ENCODE data around the gene ZNF324B.
A peak's percentile ranks its signal among the peaks of the same experiment; 100 is the strongest.
"Not testable (repeated sequence)": the region's sequence is repeated elsewhere in the genome, so short reads cannot be mapped to it uniquely, and the experiment has no call there.

The ZNF324B gene

DNA sequence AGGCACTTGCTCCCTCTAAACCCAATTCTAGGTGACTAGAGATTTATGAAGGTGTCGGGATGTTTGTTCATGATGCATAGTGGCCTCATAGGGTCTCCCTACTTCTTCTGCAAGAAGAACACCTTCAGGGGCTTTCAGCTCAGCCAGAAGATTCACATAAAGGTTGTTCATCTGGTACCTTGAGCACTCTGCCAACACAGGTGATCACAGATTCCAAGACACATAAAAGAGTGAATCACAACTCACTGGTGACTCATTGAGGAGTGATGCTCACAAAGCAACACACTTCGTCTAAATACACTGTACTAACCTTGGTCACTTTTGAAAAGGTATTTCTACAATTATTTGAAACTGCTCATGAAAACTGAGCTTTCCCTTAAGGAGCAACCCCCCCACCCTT lies 8.6 kb downstream of the ZNF324B start:
- TF ChIP-seq YY1 (IDR thresholded peaks at IDR 0.05; ENCODE audit: insufficient read depth, insufficient read length) (no peak), SUZ12 (IDR thresholded peaks at IDR 0.05; ENCODE audit: extremely low read depth, insufficient read depth, insufficient read length) (no peak), ZNF274 (IDR thresholded peaks at IDR 0.05; ENCODE audit: low read depth, low read length) (no peak)
- no peaks in the 10 kb centered on the region for H3K27me3 ChIP-seq (ENCODE audit: insufficient read depth, insufficient read length)
- H3K4me3 ChIP-seq (ENCODE audit: insufficient read length, low read depth), result no peak overlapping the region
- H3K4me1 ChIP-seq (ENCODE audit: insufficient read depth, insufficient read length), result no peaks in the 10 kb centered on the region
- no peak overlapping the region for H3K9ac ChIP-seq (ENCODE audit: insufficient read length, low read depth)
- no peaks in the 10 kb centered on the region for H3K9me3 ChIP-seq (ENCODE audit: insufficient read depth, low read length)
- no peak for DNase-seq (ENCODE audit: low read depth, low spot score)
- peaks cover 10% of the 10 kb centered on the region for H3K36me3 ChIP-seq (ENCODE audit: insufficient read depth, insufficient read length, low read length)

GRCh38 chr19:58466089-58466759 lies 14.8 kb downstream of the ZNF324B start:
- Histone ChIP-seq H3K27me3 (ENCODE audit: insufficient read depth, insufficient read length) (peaks cover 13% of the 10 kb centered on the region), H3K36me3 (ENCODE audit: insufficient read depth, insufficient read length, low read length) (peaks cover 9% of the 10 kb centered on the region), H3K9me3 (ENCODE audit: insufficient read depth, low read length) (no peaks in the 10 kb centered on the region), H3K4me3 (ENCODE audit: insufficient read length, low read depth) (peak overlapping the region; percentile 78), H3K4me1 (ENCODE audit: insufficient read depth, insufficient read length) (peaks cover 2% of the 10 kb centered on the region), H3K9ac (ENCODE audit: insufficient read length, low read depth) (peak overlapping the region; percentile 80)
- TF ChIP-seq SUZ12 (IDR thresholded peaks at IDR 0.05; ENCODE audit: extremely low read depth, insufficient read depth, insufficient read length), result no peak
- no peak for TF ChIP-seq YY1 (IDR thresholded peaks at IDR 0.05; ENCODE audit: insufficient read depth, insufficient read length)
- TF ChIP-seq ZNF274 (IDR thresholded peaks at IDR 0.05; ENCODE audit: low read depth, low read length), result no peak
- no peak for DNase-seq (ENCODE audit: low read depth, low spot score)

- peaks cover 15% of the 10 kb centered on the region for H3K36me3 ChIP-seq (ENCODE audit: insufficient read depth, insufficient read length, low read length)
- TF ChIP-seq YY1 (IDR thresholded peaks at IDR 0.05; ENCODE audit: insufficient read depth, insufficient read length) (no peak), SUZ12 (IDR thresholded peaks at IDR 0.05; ENCODE audit: extremely low read depth, insufficient read depth, insufficient read length) (no peak), ZNF274 (IDR thresholded peaks at IDR 0.05; ENCODE audit: low read depth, low read length) (no peak)
- H3K9ac ChIP-seq (ENCODE audit: insufficient read length, low read depth), result peak within 1 kb of the TSS; percentile 81
- H3K9me3 ChIP-seq (ENCODE audit: insufficient read depth, low read length), result no peaks in the 10 kb centered on the region
- H3K4me1 ChIP-seq (ENCODE audit: insufficient read depth, insufficient read length), result peaks cover 2% of the 10 kb centered on the region
- peaks cover 13% of the 10 kb centered on the region for H3K27me3 ChIP-seq (ENCODE audit: insufficient read depth, insufficient read length)
- peak; percentile 88 for DNase-seq (ENCODE audit: low read depth, low spot score)
- H3K4me3 ChIP-seq (ENCODE audit: insufficient read length, low read depth), result peak within 1 kb of the TSS; percentile 78
These were observed 15.6 kb downstream of the ZNF324B start, which contains the start of gene ZNF324 for GRCh38 chr19:58466760-58467589. TSS of gene ZNF324 (plus strand) at chr19:58467080. CDS start at chr19:58469186, 2,106 bp downstream.

GRCh38 chr19:58468216-58468839 lies 16.9 kb downstream of the ZNF324B start:
- Histone ChIP-seq H3K4me3 (ENCODE audit: insufficient read length, low read depth) (no peak overlapping the region), H3K27me3 (ENCODE audit: insufficient read depth, insufficient read length) (peaks cover 13% of the 10 kb centered on the region), H3K4me1 (ENCODE audit: insufficient read depth, insufficient read length) (peaks cover 2% of the 10 kb centered on the region), H3K9ac (ENCODE audit: insufficient read length, low read depth) (no peak overlapping the region), H3K9me3 (ENCODE audit: insufficient read depth, low read length) (no peaks in the 10 kb centered on the region), H3K36me3 (ENCODE audit: insufficient read depth, insufficient read length, low read length) (peaks cover 28% of the 10 kb centered on the region)
- no peak for DNase-seq (ENCODE audit: low read depth, low spot score)
- TF ChIP-seq SUZ12 (IDR thresholded peaks at IDR 0.05; ENCODE audit: extremely low read depth, insufficient read depth, insufficient read length), result no peak
- TF ChIP-seq YY1 (IDR thresholded peaks at IDR 0.05; ENCODE audit: insufficient read depth, insufficient read length), result no peak
- no peak for TF ChIP-seq ZNF274 (IDR thresholded peaks at IDR 0.05; ENCODE audit: low read depth, low read length)

DNA sequence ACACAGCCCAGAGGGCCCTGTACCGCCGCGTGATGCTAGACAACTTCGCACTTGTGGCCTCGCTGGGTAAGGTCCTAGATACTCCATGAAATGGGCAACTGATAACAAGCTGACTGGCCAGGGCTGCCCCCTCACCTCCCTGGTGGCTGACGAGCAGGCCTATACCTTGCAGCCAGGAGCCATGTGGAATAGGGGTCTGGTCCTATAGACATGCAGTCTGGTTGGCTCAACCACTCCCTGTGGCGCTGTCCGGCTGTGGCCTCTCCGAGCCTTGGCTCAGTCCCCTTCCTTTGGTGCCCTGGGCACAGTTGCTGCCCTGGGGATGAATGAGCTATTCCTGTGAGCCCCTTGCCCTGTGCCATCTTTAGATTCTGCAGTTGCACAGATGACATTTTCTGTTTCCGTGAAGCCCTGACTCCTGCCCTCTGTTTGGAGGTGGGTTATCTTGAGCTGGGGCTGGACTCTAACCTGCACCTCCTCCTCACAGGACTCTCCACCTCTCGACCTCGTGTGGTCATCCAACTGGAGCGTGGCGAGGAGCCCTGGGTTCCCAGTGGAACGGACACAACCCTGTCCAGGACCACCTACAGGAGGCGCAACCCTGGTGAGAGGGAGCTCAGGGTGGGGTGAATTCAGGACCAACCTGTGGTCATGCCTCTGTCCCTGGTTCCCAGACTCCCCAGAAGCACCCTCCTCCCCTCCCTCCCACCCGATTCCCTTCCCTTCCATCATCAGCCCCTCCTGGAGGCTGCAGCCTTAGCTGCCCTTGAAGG lies 18.0 kb downstream of the ZNF324B start:
- H3K27me3 ChIP-seq (ENCODE audit: insufficient read depth, insufficient read length), result peaks cover 13% of the 10 kb centered on the region
- no peak overlapping the region for H3K4me3 ChIP-seq (ENCODE audit: insufficient read length, low read depth)
- no peak for DNase-seq (ENCODE audit: low read depth, low spot score)
- TF ChIP-seq ZNF274 (IDR thresholded peaks at IDR 0.05; ENCODE audit: low read depth, low read length) (no peak), SUZ12 (IDR thresholded peaks at IDR 0.05; ENCODE audit: extremely low read depth, insufficient read depth, insufficient read length) (no peak), YY1 (IDR thresholded peaks at IDR 0.05; ENCODE audit: insufficient read depth, insufficient read length) (no peak)
- no peak overlapping the region for H3K9ac ChIP-seq (ENCODE audit: insufficient read length, low read depth)
- peaks cover 34% of the 10 kb centered on the region for H3K36me3 ChIP-seq (ENCODE audit: insufficient read depth, insufficient read length, low read length)
- no peaks in the 10 kb centered on the region for H3K9me3 ChIP-seq (ENCODE audit: insufficient read depth, low read length)
- H3K4me1 ChIP-seq (ENCODE audit: insufficient read depth, insufficient read length), result peaks cover 2% of the 10 kb centered on the region

GRCh38 chr19:58470837-58471543 lies 19.6 kb downstream of the ZNF324B start:
- peaks cover 34% of the 10 kb centered on the region for H3K36me3 ChIP-seq (ENCODE audit: insufficient read depth, insufficient read length, low read length)
- H3K9me3 ChIP-seq (ENCODE audit: insufficient read depth, low read length); H3K4me1 ChIP-seq (ENCODE audit: insufficient read depth, insufficient read length); H3K9ac ChIP-seq (ENCODE audit: insufficient read length, low read depth); H3K4me3 ChIP-seq (ENCODE audit: insufficient read length, low read depth); H3K27me3 ChIP-seq (ENCODE audit: insufficient read depth, insufficient read length); DNase-seq (ENCODE audit: low read depth, low spot score): not testable (repeated sequence)
